ENCODE results near the gene CST6. TPM values are rescaled to one million over a fixed set of nuclear protein-coding genes. Genes with fewer than 3 reads are reported as not detected.
"Not testable (repeated sequence)": the region's sequence is repeated elsewhere in the genome, so short reads cannot be mapped to it uniquely, and the experiment has no call there.

CST6 gene
- total RNA-seq, 1 experiment from 2014 or later: not detected

- Mint-ChIP-seq H3K9me3 (ENCODE audit: unreplicated experiment) (no peaks in the 10 kb centered on the region), H3K36me3 (ENCODE audit: insufficient read depth, unreplicated experiment) (peaks cover 30% of the 10 kb centered on the region), H3K27me3 (ENCODE audit: insufficient read depth, unreplicated experiment) (no peaks in the 10 kb centered on the region), H3K4me1 (ENCODE audit: insufficient read depth, unreplicated experiment) (peaks cover 8% of the 10 kb centered on the region), H3K4me3 (ENCODE audit: unreplicated experiment) (no peak overlapping the region), H3K27ac (ENCODE audit: low read depth, unreplicated experiment) (no peak overlapping the region)
- BruUV-seq (replicated peaks): no TSS peak
- POLR2A ChIA-PET: interaction anchor here (0.6 to 2.4 kb wide), 6 partner anchors 14 to 212 kb away, joined by 3 to 16 read pairs (median 4); partner anchors contain the start of genes CCDC85B and SF3B2
- no peak for DNase-seq (ENCODE audit: unreplicated experiment)
- intact Hi-C loops (cut with micrococcal nuclease): loop anchor here (10.0 kb wide), 1 partner anchor 47 kb away; the partner anchor contains the start of gene SF3B2
- CTCF ChIA-PET: interaction anchor here (0.6 to 3.5 kb wide), 8 partner anchors 14 to 366 kb away, joined by 3 to 31 read pairs (median 6); no protein-coding TSS in a partner anchor
- TF ChIP-seq, protein P1, sequence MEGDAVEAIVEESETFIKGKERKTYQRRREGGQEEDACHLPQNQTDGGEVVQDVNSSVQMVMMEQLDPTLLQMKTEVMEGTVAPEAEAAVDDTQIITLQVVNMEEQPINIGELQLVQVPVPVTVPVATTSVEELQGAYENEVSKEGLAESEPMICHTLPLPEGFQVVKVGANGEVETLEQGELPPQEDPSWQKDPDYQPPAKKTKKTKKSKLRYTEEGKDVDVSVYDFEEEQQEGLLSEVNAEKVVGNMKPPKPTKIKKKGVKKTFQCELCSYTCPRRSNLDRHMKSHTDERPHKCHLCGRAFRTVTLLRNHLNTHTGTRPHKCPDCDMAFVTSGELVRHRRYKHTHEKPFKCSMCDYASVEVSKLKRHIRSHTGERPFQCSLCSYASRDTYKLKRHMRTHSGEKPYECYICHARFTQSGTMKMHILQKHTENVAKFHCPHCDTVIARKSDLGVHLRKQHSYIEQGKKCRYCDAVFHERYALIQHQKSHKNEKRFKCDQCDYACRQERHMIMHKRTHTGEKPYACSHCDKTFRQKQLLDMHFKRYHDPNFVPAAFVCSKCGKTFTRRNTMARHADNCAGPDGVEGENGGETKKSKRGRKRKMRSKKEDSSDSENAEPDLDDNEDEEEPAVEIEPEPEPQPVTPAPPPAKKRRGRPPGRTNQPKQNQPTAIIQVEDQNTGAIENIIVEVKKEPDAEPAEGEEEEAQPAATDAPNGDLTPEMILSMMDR (IDR thresholded peaks at IDR 0.05; ENCODE audit: unreplicated experiment): no peak
Measured at GRCh38 chr11:66008095-66008467, 3.7 kb upstream of the CST6 start.

- DNase-seq (ENCODE audit: unreplicated experiment): peak; percentile 49
- H3K27me3 Mint-ChIP-seq (ENCODE audit: insufficient read depth, unreplicated experiment): no peaks in the 10 kb centered on the region
- H3K9me3 Mint-ChIP-seq (ENCODE audit: unreplicated experiment): no peaks in the 10 kb centered on the region
- CTCF ChIA-PET: interaction anchor here (0.6 to 3.5 kb wide), 8 partner anchors 14 to 696 kb away, joined by 3 to 31 read pairs (median 4); no protein-coding TSS in a partner anchor
- no TSS peak for BruUV-seq (replicated peaks)
- H3K4me3 Mint-ChIP-seq (ENCODE audit: unreplicated experiment): peak overlapping the region; percentile 35
- POLR2A ChIA-PET: interaction anchor here (0.6 to 2.4 kb wide), 8 partner anchors 8 to 413 kb away, joined by 3 to 16 read pairs (median 4); partner anchors contain the start of genes CCDC85B and SF3B2
- intact Hi-C loops (cut with micrococcal nuclease): loop anchor here (10.0 kb wide), 1 partner anchor 46 kb away; the partner anchor contains the start of gene SF3B2
- no peak overlapping the region for H3K27ac Mint-ChIP-seq (ENCODE audit: low read depth, unreplicated experiment)
- TF ChIP-seq, protein P1 (IDR thresholded peaks at IDR 0.05; ENCODE audit: unreplicated experiment): no peak
- H3K4me1 Mint-ChIP-seq (ENCODE audit: insufficient read depth, unreplicated experiment): peaks cover 8% of the 10 kb centered on the region
- peaks cover 25% of the 10 kb centered on the region for H3K36me3 Mint-ChIP-seq (ENCODE audit: insufficient read depth, unreplicated experiment)
Measured at GRCh38 chr11:66008468-66009101, 3.2 kb upstream of the CST6 start.

DNA sequence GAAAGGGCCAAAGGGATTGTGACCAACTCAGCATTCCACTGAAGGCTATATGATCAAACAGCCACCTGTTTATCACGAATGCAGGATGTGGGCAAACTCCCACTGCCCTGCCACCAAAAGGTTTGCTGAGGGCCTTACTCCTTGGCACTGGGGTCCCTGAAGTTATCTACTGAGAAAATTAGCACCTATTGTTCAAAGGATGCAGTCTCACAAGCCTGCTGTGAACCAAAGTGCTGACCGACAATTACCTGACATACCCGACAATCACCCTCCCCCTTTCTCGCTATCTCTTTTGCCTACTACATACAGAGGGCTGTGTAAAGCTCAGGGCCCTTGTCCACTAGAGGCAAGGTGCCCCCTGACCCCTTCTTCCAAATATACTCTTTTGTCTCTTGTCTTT is 1.8 kb upstream of the CST6 start:
- H3K4me3 Mint-ChIP-seq (ENCODE audit: unreplicated experiment); DNase-seq (ENCODE audit: unreplicated experiment); H3K27me3 Mint-ChIP-seq (ENCODE audit: insufficient read depth, unreplicated experiment); BruUV-seq (replicated peaks); H3K27ac Mint-ChIP-seq (ENCODE audit: low read depth, unreplicated experiment); intact Hi-C loops (cut with micrococcal nuclease); H3K9me3 Mint-ChIP-seq (ENCODE audit: unreplicated experiment): not testable (repeated sequence)
- ChIA-PET POLR2A (interaction anchor here (0.6 to 2.4 kb wide), 3 partner anchors 31 to 42 kb away, joined by 3 to 16 read pairs (median 3); partner anchors contain the start of gene SF3B2), CTCF (interaction anchor here (3.5 kb wide), 1 partner anchor 12 kb away, joined by 31 read pairs; no protein-coding TSS in a partner anchor)
- Mint-ChIP-seq H3K36me3 (ENCODE audit: insufficient read depth, unreplicated experiment) (peaks cover 11% of the 10 kb centered on the region), H3K4me1 (ENCODE audit: insufficient read depth, unreplicated experiment) (peaks cover 14% of the 10 kb centered on the region)

GRCh38 chr11:66011239-66011784 is 496 bp upstream of the CST6 start:
- no TSS peak for BruUV-seq (replicated peaks)
- H3K4me3 Mint-ChIP-seq (ENCODE audit: unreplicated experiment): no peak overlapping the region
- H3K36me3 Mint-ChIP-seq (ENCODE audit: insufficient read depth, unreplicated experiment): no peaks in the 10 kb centered on the region
- POLR2A ChIA-PET: interaction anchor here (0.6 to 2.9 kb wide), 4 partner anchors 9 to 211 kb away, joined by 3 to 10 read pairs (median 4); partner anchors contain the start of genes BANF1 and EIF1AD
- TF ChIP-seq, protein P1 (IDR thresholded peaks at IDR 0.05; ENCODE audit: unreplicated experiment): no peak
- peak; percentile 86 for DNase-seq (ENCODE audit: unreplicated experiment)
- peak overlapping the region; percentile 9 for H3K27ac Mint-ChIP-seq (ENCODE audit: low read depth, unreplicated experiment)
- H3K27me3 Mint-ChIP-seq (ENCODE audit: insufficient read depth, unreplicated experiment): no peaks in the 10 kb centered on the region
- H3K4me1 Mint-ChIP-seq (ENCODE audit: insufficient read depth, unreplicated experiment): peaks cover 20% of the 10 kb centered on the region
- CTCF ChIA-PET: interaction anchor here (0.7 to 1.6 kb wide), 7 partner anchors 9 to 189 kb away, joined by 3 to 12 read pairs (median 4); no protein-coding TSS in a partner anchor
- H3K9me3 Mint-ChIP-seq (ENCODE audit: unreplicated experiment): no peaks in the 10 kb centered on the region
- intact Hi-C loops (cut with micrococcal nuclease): no loop called here
